ENCODE data around the gene GLI1.
"Not testable (repeated sequence)": the region's sequence is repeated elsewhere in the genome, so short reads cannot be mapped to it uniquely, and the experiment has no call there.

GLI1 gene

DNA sequence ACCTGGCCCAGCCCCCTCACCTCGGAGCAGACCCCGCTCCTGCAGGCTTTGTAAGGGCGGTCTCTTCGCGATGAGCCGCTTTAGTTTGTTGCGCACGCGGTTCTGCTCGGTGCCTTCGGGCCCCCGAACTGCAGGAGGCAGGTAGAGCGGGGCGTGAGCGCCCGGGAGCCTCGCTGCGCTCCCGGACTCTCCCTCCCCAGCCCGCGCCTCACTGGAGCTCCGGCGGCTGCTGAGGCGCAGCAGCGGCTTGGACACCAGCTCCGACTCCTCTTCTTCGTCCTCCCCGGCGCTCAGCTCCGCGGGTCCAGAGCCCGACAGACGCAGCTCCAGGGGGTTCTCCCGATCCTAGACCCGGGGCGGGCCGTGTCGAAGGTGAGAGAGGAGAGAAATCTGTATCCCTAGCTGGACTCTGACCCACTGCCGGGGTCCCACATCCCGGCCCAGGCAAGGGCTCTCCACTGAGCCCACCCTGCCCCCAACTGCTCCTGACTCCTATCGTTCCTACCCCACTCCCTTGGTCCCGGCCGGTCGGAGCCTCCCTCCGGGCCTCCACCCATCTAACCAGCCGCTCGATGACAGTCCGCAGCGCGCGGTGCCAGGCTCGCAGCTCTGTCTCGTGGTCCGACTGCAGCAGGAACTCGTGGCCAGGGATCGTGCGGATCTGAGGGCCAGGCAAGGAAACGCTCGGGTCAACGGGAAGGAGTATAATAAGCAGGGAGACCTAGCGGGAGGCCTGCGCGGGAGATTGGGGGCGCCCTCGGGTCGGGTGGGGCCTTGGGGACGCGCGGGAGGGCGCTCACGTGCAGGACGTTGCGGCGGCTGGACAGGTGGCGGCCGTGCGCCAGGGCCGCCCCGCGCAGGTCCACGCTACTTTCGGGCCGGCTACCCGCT lies 15.9 kb downstream of the GLI1 start:
- no peak for DNase-seq (ENCODE audit: low spot score)

DNA sequence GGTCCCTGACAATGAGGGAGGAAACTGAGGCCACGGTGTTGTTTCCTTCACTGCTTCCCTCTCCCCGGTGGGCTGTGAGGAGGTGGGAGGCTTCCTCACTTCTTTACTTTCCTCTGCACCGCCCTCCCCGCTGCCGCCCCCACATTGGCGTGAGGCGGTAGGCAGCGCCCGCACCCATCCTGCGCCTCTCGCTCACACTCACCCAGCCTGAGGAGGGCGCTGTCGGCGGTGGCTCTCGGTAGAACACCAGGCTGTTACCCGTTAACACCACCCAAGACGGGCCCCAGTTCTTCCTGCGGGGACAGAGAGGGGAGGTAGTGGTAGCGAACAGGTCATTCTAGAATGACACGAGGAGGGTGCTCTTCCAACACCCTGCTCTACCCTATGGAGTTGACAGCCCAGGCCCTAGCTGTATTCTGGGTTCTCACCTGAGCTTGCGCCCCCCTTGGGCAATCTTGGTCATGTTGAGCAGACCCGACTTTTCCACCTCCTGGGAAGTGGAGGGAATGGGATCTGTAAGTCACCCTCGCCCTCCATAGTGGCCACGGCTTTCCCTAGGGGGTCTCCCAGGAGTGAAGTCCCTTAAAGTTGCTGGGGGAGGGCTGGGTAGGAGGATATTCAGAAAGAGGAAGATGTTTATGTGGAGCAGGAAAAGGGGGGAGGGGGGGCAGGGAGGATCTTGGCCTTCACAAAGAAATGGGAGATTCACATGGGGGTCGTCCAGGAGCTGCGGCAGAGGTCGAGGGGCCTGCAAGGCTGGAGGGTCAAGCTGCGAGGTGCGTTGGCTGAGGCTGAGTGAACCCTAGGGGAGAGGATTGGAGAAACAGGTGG lies 16.8 kb downstream of the GLI1 start:
- DNase-seq (ENCODE audit: low spot score), result no peak

DNA sequence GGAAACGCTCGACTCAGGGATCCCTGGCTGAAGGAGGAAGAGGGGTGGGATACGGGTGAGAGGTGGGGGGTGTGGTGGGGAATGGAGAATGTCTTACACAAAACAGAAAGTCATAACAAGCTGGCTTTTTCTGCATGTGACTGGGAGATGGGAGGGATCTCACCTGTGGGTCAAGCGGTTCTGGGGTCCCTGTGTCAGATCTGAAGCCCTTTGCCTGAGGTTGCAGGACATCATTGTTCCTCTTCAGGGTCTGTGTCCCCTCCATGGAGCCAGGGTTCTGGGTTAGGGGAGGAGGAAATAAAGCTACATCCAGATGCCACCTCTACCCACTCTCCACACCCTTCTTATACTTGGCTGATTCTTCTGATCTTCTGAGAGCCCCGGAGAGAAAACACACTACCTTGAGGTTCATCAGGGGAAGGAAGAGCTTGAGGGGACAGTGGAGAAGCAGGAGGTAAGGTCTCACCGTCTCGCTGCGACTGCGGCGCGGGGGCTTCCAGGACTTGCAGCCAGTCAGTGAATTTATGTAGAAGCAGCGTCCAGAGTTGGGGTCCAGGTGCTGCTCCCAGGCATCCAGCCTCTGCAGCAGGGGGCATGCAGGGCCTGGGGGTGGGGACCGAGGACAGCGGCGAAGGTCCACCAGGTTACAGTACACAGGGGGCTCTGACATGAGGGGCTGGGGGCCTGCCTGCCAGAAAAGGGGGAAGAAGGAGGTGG lies 17.6 kb downstream of the GLI1 start:
- DNase-seq (ENCODE audit: low spot score), result no peak

DNA sequence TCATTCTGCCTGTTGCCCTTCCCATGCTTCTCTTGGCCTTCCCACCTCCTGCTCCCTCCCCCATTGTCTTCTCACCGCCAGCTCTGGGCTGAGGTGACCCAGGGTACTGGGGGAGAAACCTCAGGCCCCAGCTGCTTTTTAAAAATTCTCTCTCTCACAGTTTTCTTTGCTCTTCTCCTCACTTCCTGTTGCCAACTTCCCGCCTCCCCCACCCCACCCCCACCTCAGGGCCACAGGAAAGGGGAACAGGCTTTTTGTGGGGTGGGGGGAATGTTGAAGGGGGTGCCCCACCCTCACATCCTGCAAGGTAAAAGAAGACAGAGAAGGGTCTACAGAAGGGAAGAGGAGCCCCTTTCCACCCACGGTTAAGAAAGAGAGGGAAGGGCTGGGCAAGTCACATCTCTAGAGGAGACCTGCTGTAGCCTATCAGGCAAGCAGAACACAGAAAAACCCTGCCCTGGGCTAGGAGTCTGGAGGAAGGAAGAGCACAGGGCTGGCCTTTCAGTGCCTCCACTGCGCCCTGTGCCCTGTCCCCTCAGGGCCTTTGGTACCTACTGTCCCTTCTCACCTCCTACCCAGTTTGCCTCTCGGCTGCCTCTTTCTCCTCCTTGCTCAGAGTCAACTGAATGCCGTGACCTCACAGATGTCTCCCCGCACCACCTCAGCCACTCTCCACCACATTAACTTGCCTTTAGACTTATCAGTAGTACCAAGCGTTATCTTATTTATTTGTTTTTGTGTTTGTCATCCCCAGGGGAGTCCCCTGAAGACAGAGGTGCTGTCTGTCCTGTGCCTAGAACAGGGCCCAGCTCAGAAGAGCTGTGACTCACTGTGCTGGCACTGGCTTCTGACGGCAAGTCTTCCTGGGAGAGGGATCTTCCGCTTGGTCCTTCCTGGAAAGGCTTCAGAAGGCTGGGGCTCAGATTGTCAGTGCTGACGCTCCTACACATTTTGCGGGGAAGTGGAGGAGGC lies 18.4 kb downstream of the GLI1 start:
- no peak for DNase-seq (ENCODE audit: low spot score)

DNA sequence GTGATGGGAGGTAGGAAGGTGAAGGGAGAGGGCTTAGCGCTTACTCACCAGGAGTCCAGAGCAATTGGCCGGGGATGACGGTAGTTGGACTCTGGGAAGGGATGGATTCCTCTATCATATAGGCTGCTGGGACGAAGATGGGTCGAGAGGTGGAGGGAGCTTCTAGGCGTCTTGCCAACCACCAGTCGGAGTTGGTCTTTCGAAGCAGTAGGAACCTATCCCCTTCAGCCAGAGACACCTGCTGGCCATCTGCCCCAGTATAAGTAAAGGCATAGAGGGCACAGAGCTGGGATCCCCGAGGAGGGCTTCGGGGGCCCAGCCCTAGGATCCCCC lies 19.4 kb downstream of the GLI1 start:
- DNase-seq (ENCODE audit: low spot score), result no peak

DNA sequence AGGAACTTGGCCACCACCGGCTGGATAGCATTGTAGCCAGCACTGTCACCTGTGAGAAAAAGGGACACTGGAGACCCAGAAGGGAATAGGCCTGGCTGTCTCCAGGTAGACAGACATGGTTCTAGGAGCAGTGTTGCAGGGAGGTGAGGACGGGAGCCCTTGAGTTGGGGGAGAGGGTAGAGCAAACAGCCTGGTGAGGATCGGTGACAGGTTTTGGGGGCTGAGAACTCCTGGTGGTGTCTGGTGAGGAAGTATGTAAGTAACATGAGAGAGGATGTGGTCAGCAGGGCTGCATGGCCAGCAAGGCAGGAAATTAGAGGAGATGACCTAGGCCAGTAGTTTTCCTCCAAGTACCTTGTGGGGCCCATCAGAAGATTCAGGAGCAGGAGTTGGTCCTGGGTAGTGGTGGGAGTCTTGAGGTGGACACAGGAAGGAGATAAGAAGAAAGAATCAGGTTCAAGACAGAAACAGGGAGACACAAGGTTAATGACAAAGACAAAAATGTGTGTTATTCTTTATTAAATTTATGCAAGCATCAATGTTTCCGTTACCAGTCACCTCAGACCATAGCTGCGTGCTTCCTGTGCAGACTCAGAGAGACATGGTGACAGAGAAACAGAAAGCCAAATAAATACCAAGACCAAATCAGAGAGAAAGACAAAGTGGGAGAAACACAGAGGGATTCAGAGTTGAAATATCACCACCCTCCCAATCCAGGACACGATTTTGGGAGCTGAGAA lies 20.0 kb downstream of the GLI1 start, which contains the start of gene ARHGAP9:
Gene ARHGAP9, minus strand, starts transcription at position 491 of the 740 bp plus-strand sequence. Its CDS starts 460 bp downstream, at position 31.
- no peak for DNase-seq (ENCODE audit: low spot score)

DNA sequence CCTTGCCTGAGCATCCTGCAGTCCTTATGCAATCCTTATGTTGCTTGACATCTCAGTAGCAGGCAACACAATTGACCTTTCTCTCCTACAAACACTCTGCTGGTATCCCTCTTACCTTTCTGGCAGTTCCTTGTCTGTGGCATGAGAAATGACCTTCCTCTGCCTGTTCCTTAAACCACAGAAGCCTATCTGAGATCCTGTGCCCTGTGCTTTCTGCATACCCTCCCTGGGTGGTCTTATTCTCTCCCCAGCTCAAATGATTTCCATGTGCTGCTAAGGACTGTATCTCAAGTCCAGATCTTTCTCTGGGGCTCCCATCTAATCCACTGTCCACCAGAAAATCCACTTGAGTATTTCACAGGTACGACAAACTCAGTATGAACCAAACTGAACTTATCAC lies 22.1 kb downstream of the GLI1 start:
- no peak for DNase-seq (ENCODE audit: low spot score)

DNA sequence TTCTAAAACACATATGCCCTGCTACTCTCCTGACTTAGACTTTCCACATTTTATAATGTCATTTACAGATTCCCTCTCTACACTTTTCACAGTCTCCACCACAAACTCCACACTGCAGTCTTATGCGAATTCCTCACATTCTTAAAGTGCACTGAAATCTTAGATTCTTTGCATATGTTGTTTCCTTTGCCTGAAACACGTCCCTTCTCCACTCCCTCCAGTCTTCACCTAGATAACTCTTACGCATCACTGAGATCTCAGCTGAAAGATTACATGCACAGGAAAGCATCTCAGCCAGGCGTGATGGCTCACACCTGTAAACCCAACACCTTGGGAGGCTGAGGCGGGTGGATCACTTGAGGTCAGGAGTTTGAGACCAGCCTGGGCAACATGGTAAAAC lies 23.9 kb downstream of the GLI1 start:
- DNase-seq (ENCODE audit: low spot score), result no peak

DNA sequence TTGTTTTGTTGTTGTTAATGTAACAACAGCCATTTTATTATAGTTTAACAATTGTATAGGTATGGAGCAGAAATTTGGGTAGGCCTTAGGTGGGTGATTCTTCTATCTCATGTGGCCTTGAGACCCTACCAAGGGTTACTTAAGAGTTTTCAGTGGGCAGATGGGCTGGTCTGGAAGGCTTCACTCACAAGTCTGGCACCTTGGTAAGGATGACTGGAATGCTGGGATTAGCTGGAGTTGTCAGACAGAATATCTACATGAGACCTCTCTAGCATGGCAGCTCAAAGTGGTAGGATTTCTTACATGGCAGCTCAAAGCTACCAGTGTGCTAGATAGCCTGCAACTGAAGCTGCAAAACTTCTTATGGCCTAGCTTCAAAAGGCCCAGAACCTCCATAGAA lies 26.1 kb downstream of the GLI1 start:
- DNase-seq (ENCODE audit: low spot score), result no peak

DNA sequence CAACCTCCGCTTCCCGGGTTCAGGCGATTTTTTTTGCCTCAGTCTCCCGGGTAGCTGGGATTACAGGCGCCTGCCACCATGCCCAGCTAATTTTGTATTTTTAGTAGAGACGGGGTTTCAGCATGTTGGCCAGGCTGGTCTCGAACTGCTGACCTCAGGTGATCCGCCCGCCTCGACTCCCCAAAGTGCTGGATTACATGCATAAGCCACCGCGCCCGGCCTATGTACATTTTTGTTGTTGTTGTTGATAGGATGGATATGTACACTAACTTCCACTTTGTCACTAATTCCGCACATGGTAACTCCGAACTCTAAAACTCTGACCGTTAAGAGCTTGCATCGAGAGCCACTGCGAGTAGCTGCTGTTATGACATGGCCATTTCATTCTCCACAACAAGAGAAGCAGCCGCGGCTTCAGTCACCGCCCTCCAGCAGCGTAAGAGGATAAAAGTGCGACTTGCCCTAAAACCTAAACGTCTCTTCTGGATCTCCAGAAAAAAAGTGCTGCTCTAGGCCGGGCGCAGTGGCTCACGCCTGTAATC lies 27.5 kb downstream of the GLI1 start:
- DNase-seq (ENCODE audit: low spot score), result no peak

DNA sequence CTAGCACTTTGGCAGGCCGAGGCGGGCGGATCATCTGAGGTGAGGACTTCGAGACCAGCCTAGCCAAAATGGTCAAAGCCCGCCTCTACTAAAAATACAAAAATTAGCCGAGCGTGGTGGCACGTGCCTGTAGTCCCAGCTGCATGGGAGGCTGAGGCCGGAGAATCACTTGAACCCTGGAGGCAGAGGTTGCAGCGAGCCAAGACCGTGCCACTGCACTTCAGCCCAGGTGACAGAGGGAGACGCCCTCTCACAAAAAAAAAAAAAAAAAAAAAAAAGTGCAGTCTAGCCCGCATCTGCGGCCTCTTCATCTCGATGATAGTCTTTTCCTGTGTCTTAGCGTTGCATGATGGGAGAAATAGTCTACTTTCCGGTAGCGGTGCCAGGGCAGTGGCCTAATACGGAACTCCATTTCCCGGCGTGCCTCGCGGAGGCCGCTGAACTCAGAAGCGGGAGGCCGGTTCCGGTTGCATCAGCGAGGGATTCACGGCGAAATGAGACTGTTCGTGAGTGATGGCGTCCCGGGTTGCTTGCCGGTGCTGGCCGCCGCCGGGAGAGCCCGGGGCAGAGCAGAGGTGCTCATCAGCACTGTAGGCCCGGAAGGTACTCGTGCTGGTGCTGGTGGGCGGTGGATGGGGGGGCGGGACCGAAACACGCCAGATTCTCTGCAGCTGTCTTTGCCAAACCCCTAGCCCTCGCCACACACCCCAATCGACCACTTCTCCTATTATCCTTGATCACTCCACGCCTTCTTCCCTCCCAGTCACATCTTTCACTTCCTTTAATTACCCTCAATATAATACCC lies 28.2 kb downstream of the GLI1 start, which contains the start of gene MARS1:
Gene MARS1, plus strand, starts transcription at position 472 of the 805 bp plus-strand sequence. Its CDS starts 23 bp downstream, at position 495.
- peak; percentile 98 for DNase-seq (ENCODE audit: low spot score)

DNA sequence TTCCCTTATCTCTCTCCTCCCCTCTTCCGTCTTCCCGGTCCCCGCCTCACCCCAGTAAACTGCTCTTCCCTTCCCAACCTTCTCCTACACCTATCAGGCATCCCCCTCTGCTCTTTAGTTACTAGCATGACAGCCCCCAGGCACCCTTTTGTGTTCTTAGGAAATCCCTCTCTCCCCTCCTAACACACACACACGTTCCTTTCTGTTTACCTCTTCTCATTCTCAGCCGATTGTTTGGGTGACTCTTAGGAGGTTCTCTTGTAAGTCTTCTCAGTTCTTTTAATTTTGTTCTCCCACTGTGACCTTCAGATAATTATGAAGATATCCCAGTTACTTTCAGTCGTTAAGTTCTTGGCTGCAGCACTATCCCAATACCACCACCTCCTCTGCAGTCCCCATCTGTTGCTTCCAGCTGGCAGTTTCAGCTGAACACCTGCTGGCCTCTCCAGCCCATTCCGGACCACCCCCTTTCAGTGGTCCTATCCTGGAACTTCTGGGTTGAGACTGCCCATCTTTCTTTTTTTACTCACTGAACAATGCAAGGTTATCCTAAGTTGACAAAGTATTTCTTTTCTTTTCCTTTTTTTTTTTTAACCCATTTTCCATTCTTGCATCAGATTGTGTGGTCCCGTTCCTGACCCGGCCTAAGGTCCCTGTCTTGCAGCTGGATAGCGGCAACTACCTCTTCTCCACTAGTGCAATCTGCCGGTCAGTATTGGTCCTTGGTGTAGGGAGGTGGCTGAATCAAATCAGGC lies 29.0 kb downstream of the GLI1 start:
- DNase-seq (ENCODE audit: low spot score), result no peak

DNA sequence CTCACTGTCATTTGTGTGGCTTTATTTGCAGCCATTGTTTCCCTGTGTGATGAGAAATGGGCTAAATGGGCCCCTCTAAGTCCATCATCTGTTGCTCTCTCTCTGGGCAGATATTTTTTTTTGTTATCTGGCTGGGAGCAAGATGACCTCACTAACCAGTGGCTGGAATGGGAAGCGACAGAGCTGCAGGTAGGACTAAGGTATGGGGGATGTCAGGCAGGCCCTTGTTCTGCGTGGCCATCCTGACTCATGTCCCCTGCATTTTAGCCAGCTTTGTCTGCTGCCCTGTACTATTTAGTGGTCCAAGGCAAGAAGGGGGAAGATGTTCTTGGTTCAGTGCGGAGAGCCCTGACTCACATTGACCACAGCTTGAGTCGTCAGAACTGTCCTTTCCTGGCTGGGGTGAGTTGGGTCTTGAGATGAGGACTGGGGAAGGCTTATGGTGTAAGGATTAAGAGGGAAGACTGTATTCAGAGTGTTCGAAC lies 29.6 kb downstream of the GLI1 start:
- no peak for DNase-seq (ENCODE audit: low spot score)

DNA sequence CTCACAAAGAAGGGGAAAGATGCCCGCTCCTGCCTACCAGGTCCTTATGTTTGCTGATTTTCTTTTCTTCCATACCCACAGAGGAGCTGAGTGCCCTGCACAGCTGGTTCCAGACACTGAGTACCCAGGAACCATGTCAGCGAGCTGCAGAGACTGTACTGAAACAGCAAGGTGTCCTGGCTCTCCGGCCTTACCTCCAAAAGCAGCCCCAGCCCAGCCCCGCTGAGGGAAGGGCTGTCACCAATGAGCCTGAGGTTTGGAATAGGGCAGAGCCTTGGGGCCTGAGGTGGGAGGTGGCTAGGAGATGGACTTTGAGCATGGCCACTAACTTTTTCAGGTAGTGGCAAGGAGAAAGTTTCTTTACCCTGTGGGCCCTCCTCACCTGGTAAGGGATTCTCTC lies 30.5 kb downstream of the GLI1 start:
- DNase-seq (ENCODE audit: low spot score), result no peak

DNA sequence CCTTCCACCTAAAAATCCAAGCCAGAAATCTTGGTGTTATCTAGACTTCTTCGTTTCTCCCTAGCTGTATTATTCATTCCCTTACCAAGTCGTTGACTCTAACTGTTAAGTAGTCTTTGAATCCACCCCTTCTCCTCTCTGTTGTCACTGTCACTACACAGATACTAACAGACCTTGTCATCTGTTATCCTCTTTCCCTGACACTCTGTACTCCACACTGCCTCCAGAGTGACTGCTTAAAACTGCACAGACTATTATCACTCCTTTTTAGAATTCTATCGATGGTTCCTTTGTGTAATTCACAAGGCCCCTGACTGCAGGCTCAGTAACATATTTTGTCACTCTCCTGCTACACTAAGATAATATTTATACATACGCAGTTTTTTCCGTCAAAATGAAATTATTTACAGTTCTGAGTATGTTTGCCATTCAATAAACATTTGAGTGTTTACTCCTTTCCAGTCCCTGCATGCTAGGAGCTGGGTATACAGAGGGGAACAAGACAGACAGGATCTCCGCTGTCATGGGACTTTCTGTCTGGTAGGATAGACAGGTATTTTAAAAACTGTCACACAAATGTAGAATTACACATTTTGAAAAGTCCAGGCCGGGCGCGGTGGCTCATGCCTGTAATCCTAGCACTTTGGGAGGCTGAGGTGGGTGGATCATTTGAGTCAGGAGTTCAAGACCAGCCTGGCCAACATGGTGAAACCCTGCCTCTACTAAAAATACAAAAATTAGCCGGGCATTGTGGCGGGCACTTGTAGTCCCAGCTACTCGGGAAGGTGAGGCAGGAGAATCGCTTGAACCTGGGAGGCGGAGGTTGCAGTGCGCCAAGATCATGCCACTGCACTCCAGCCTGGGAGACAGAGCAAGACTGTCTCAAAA lies 32.1 kb downstream of the GLI1 start:
- DNase-seq (ENCODE audit: low spot score), result no peak

DNA sequence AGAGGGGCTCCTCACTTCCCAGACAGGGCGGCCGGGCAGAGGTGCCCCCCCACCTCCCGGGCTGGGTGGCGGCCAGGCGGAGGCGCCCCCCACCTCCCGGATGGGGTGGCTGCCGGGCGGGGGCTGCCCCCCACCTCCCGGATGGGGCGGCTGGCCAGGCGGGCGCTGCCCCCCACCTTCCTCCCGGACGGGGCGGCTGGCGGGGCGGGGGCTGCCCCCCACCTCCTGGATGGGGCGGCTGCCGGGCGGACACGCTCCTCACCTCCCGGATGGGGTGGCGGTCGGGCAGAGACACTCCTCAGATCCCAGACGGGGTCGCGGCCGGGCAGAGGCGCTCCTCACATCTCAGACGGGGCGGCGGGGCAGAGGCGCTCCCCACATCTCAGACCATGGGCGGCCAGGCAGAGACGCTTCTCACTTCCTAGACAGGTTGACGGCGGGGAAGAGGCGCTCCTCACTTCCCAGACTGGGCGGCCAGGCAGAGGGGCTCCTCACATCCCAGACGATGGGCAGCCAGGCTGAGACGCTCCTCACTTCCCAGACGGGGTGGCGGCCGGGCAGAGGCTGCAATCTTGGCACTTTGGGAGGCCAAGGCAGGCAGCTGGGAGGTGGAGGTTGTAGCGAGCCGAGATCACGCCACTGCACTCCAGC lies 35.6 kb downstream of the GLI1 start:
- DNase-seq (ENCODE audit: low spot score), result not testable (repeated sequence)
